GM13976 (cell line): ENCODE results near the gene CREB3.

Experiments
- DNase-seq: peaks from one replicate; pipeline ENCODE4 v3.0.0; 2012; ENCODE audit warnings: low spot score
- CTCF ChIP-seq: IDR thresholded peaks from 2 replicates; pipeline ENCODE4 v1.5.1; 2012; ENCODE audit warnings: borderline replicate concordance, mild to moderate bottlenecking; ENCODE audit not compliant: insufficient read depth; ENCODE audit errors: extremely low read depth, missing control alignments, control extremely low read depth
- in situ Hi-C: fragments of 300-500 bp; cut with MboI; formaldehyde crosslinking; loops from one replicate; pipeline ENCODE4 v1.12.0; 2022; ENCODE audit warnings: low sequenced_read_pairs, mixed read lengths, inconsistent platforms; ENCODE audit not compliant: unreplicated experiment

Gene CREB3

DNA sequence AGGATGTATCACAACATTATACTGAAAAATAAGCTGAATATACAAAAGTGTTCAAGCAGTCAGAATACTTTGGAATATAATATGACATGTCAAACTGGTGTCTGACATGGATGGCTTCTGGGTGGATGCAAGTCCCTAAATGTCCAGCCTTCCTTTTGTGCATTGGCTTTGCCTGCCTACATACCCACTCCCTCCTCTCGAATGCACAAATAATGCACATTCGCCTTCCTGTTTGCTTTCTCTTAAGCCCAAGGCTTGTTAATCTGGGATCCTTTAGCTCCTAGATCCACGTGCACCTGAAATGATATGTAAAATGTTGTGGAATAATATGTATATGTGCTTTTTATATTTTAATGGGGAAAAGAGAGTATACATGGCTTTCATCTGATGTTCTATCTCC is 46.0 kb downstream of the CREB3 start:
- DNase-seq, result no peak
- in situ Hi-C loops, result no loop called here
- no peak for TF ChIP-seq CTCF

DNA sequence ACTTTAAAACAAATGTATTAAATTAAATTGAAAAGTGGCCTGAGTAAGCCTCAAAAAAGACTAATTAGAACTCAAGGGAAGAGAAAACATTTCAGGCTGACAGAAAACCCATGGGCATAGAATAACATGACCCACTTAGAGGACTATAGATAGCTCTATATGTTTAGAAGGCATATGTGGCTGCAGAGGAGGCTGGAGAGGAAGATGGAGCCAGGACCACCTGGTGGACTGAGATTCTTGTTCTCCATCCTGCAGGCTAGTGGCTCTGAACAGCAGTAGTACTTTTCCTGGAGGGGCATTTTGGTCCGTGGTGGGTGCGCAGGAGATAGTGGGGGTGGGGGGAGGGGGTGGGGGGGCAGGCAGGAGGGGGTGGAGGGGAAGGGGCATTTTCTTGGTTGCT is 48.6 kb downstream of the CREB3 start:
- no peak for TF ChIP-seq CTCF
- DNase-seq, result no peak
- in situ Hi-C loops, result no loop called here

- in situ Hi-C loops, result no loop called here
- no peak for TF ChIP-seq CTCF
- no peak for DNase-seq
Measured at GRCh38 chr9:35783418-35783817, 51.0 kb downstream of the CREB3 start.
